Fibroblast of lung (primary cell): Measurements from ENCODE around the gene RAB43.

ENCODE experiments used
- CTCF ChIP-seq, 2 donors: IDR thresholded peaks in 1 of 2; conservative IDR thresholded peaks in 1 of 2; 1 replicate in 1 of 2; 2 replicates in 1 of 2; pipeline ENCODE4 v1.5.1; 2011 to 2012; ENCODE audit warnings: low read length in 2 of 2, control low read depth in 1 of 2, inconsistent platforms in 1 of 2, low read depth in 1 of 2, mild to moderate bottlenecking in 1 of 2
- EZH2 ChIP-seq: IDR thresholded peaks from 2 replicates; pipeline ENCODE4 v1.5.1; 2012; ENCODE audit warnings: low read length, control low read depth, mild to moderate bottlenecking; ENCODE audit errors: missing control alignments

- TF ChIP-seq CTCF (conservative IDR thresholded peaks at IDR 0.05 in 1 of 2, IDR thresholded peaks at IDR 0.05 in 1 of 2; ENCODE audit: low read depth in 1 of 2, low read length in 2 of 2) (peak in 1 of 2 donors; percentile 6), EZH2 (no peak)
Observed at GRCh38 chr3:129046037-129046731, 75.4 kb downstream of the RAB43 start.
